ENCODE results near the gene GGA2. TPM values are rescaled to one million over a fixed set of nuclear protein-coding genes. Genes with fewer than 3 reads are reported as not detected.

The GGA2 gene
- total RNA-seq, 1 donor from 2014 or later: 126 TPM

GRCh38 chr16:23523876-23524385, 13.6 kb upstream of the GGA2 start:
- intact Hi-C loops (cut with micrococcal nuclease): no loop called here

GRCh38 chr16:23523321-23523720, 13.0 kb upstream of the GGA2 start:
- intact Hi-C loops (cut with micrococcal nuclease): no loop called here

GRCh38 chr16:23521965-23522364, 11.7 kb upstream of the GGA2 start:
- intact Hi-C loops (cut with micrococcal nuclease): no loop called here

GRCh38 chr16:23521037-23521743, 10.9 kb upstream of the GGA2 start:
- intact Hi-C loops (cut with micrococcal nuclease): no loop called here

- intact Hi-C loops (cut with micrococcal nuclease): no loop called here
Measured at GRCh38 chr16:23520500-23520899, 10.2 kb upstream of the GGA2 start.

GRCh38 chr16:23519282-23519681, 9.0 kb upstream of the GGA2 start:
- intact Hi-C loops (cut with micrococcal nuclease): no loop called here

- intact Hi-C loops (cut with micrococcal nuclease): no loop called here
Measured at GRCh38 chr16:23518435-23518891, 8.2 kb upstream of the GGA2 start.

- intact Hi-C loops (cut with micrococcal nuclease): no loop called here
Measured at GRCh38 chr16:23516366-23517137, 6.3 kb upstream of the GGA2 start.

- intact Hi-C loops (cut with micrococcal nuclease): loop anchor here (2.0 kb wide), 1 partner anchor 41 kb away; the partner anchor contains the start of genes EARS2 and UBFD1
Measured at GRCh38 chr16:23515881-23516280, 5.6 kb upstream of the GGA2 start.

GRCh38 chr16:23514381-23515152, 4.3 kb upstream of the GGA2 start:
- intact Hi-C loops (cut with micrococcal nuclease): loop anchor here (1.0 to 2.0 kb wide), 2 partner anchors 10 to 42 kb away; partner anchors contain the start of genes EARS2 and UBFD1

- intact Hi-C loops (cut with micrococcal nuclease): no loop called here
Measured at GRCh38 chr16:23512168-23512695, 1.9 kb upstream of the GGA2 start.

- intact Hi-C loops (cut with micrococcal nuclease): no loop called here
Measured at GRCh38 chr16:23511731-23512130, 1.4 kb upstream of the GGA2 start.

GRCh38 chr16:23510915-23511270, 599 bp upstream of the GGA2 start:
- intact Hi-C loops (cut with micrococcal nuclease): loop anchor here (1.0 kb wide), 1 partner anchor 46 kb away; the partner anchor contains the start of genes EARS2 and UBFD1

GRCh38 chr16:23509782-23510163, 521 bp downstream of the GGA2 start:
- intact Hi-C loops (cut with micrococcal nuclease): loop anchor here (1.0 to 5.0 kb wide), 3 partner anchors 48 to 88 kb away; partner anchors contain the start of genes COG7, EARS2, NDUFAB1 and UBFD1

- intact Hi-C loops (cut with micrococcal nuclease): loop anchor here (5.0 kb wide), 2 partner anchors 57 to 88 kb away; partner anchors contain the start of genes COG7 and NDUFAB1
Measured at GRCh38 chr16:23509441-23509754, 896 bp downstream of the GGA2 start.

GRCh38 chr16:23508589-23509440, 1.5 kb downstream of the GGA2 start:
- intact Hi-C loops (cut with micrococcal nuclease): loop anchor here (5.0 kb wide), 2 partner anchors 57 to 88 kb away; partner anchors contain the start of genes COG7 and NDUFAB1

GRCh38 chr16:23506606-23506994, 3.7 kb downstream of the GGA2 start:
- intact Hi-C loops (cut with micrococcal nuclease): loop anchor here (5.0 kb wide), 2 partner anchors 54 to 91 kb away; partner anchors contain the start of genes COG7 and NDUFAB1

- intact Hi-C loops (cut with micrococcal nuclease): loop anchor here (5.0 kb wide), 2 partner anchors 54 to 91 kb away; partner anchors contain the start of genes COG7 and NDUFAB1
Measured at GRCh38 chr16:23505671-23506605, 4.4 kb downstream of the GGA2 start.

GRCh38 chr16:23505180-23505665, 5.1 kb downstream of the GGA2 start:
- intact Hi-C loops (cut with micrococcal nuclease): loop anchor here (5.0 kb wide), 2 partner anchors 53 to 92 kb away; partner anchors contain the start of genes COG7 and NDUFAB1

All from T-helper 2 cell treated with Interferon-gamma antibody and Interleukin-4, amounts not matched to agents 100 ng/mL and 5 ng/mL, for 36 hours (primary cell).